Stimulated activated CD4-positive, alpha-beta T cell treated with anti-CD3 and anti-CD28 coated beads, Interleukin-4, amount 100 ng/mL, for 1 hour (primary cell): Measurements from ENCODE around the gene EHF.
"Not testable (repeated sequence)": the region's sequence is repeated elsewhere in the genome, so short reads cannot be mapped to it uniquely, and the experiment has no call there.

Source experiments
- DNase-seq: peaks from one replicate; pipeline ENCODE4 v3.0.0-alpha.2; 2020

The EHF gene

GRCh38 chr11:34671946-34672345 is 51.1 kb downstream of the EHF start:
- DNase-seq = no peak

GRCh38 chr11:34674038-34674437 is 53.1 kb downstream of the EHF start:
- DNase-seq = no peak

- no peak for DNase-seq
Observed at GRCh38 chr11:34676227-34676626, 55.3 kb downstream of the EHF start.

GRCh38 chr11:34679681-34680080 is 58.8 kb downstream of the EHF start:
- no peak for DNase-seq

GRCh38 chr11:34680206-34680605 is 59.3 kb downstream of the EHF start:
- DNase-seq = no peak

GRCh38 chr11:34680918-34681586 is 60.2 kb downstream of the EHF start:
- DNase-seq = no peak

GRCh38 chr11:34682825-34683224 is 61.9 kb downstream of the EHF start:
- no peak for DNase-seq

GRCh38 chr11:34683396-34683795 is 62.5 kb downstream of the EHF start:
- DNase-seq = no peak

GRCh38 chr11:34685864-34686263 is 65.0 kb downstream of the EHF start:
- no peak for DNase-seq

- DNase-seq = not testable (repeated sequence)
Observed at GRCh38 chr11:34692299-34692698, 71.4 kb downstream of the EHF start.

- DNase-seq = no peak
Observed at GRCh38 chr11:34696862-34697261, 76.0 kb downstream of the EHF start.

- no peak for DNase-seq
Observed at GRCh38 chr11:34706709-34707461, 86.0 kb downstream of the EHF start.

GRCh38 chr11:34707462-34707840 is 86.6 kb downstream of the EHF start:
- no peak for DNase-seq
